ENCODE measurements around the gene WWOX.

WWOX gene

GRCh38 chr16:78096386-78096785 is 3.1 kb upstream of the WWOX start:
- ATAC-seq = no peak
- TF ChIP-seq SNAI2 (CRISPR knock-in tag; IDR thresholded peaks at IDR 0.05) = no peak
- TF ChIP-seq ISL1 (CRISPR knock-in tag; IDR thresholded peaks at IDR 0.05) = no peak
- TF ChIP-seq CREB5 (CRISPR knock-in tag; IDR thresholded peaks at IDR 0.05; ENCODE audit: low read depth) = no peak
- TF ChIP-seq BACH2 (CRISPR knock-in tag; IDR thresholded peaks at IDR 0.05; ENCODE audit: borderline replicate concordance) = no peak
- no peak for TF ChIP-seq POU6F1 (CRISPR knock-in tag; IDR thresholded peaks at IDR 0.05; ENCODE audit: borderline replicate concordance, low read depth)
- TF ChIP-seq ZNF8 (CRISPR knock-in tag; IDR thresholded peaks at IDR 0.05) = no peak
- no peak for TF ChIP-seq ZC3H10 (CRISPR knock-in tag; IDR thresholded peaks at IDR 0.05)
- no peak for TF ChIP-seq CSRNP3 (CRISPR knock-in tag; IDR thresholded peaks at IDR 0.05)
- no peak for TF ChIP-seq RARB (CRISPR knock-in tag; IDR thresholded peaks at IDR 0.05)
- TF ChIP-seq GLIS3 (CRISPR knock-in tag; IDR thresholded peaks at IDR 0.05) = no peak
- TF ChIP-seq ZNF565 (CRISPR knock-in tag; conservative IDR thresholded peaks at IDR 0.05; ENCODE audit: low read depth) = no peak
- no peak for TF ChIP-seq ZFP3 (CRISPR knock-in tag; IDR thresholded peaks at IDR 0.05)
- TF ChIP-seq PPARA (CRISPR knock-in tag; IDR thresholded peaks at IDR 0.05; ENCODE audit: borderline replicate concordance) = no peak
- no peak for TF ChIP-seq ZNF70 (CRISPR knock-in tag; IDR thresholded peaks at IDR 0.05)
- TF ChIP-seq TSHZ2 (CRISPR knock-in tag; IDR thresholded peaks at IDR 0.05) = no peak

GRCh38 chr16:78097548-78097947 is 1.9 kb upstream of the WWOX start:
- TF ChIP-seq TCF4 (CRISPR knock-in tag; IDR thresholded peaks at IDR 0.05; ENCODE audit: borderline replicate concordance) = no peak
- no peak for TF ChIP-seq PPARA (CRISPR knock-in tag; IDR thresholded peaks at IDR 0.05; ENCODE audit: borderline replicate concordance)
- no peak for TF ChIP-seq ARNTL (CRISPR knock-in tag; IDR thresholded peaks at IDR 0.05; ENCODE audit: borderline replicate concordance, low read depth)
- no peak for TF ChIP-seq RARB (CRISPR knock-in tag; IDR thresholded peaks at IDR 0.05)
- TF ChIP-seq POU6F1 (CRISPR knock-in tag; IDR thresholded peaks at IDR 0.05; ENCODE audit: borderline replicate concordance, low read depth) = no peak
- TF ChIP-seq ZNF565 (CRISPR knock-in tag; conservative IDR thresholded peaks at IDR 0.05; ENCODE audit: low read depth) = no peak
- no peak for TF ChIP-seq CSRNP3 (CRISPR knock-in tag; IDR thresholded peaks at IDR 0.05)
- no peak for TF ChIP-seq SNAI2 (CRISPR knock-in tag; IDR thresholded peaks at IDR 0.05)
- TF ChIP-seq PATZ1 (CRISPR knock-in tag; IDR thresholded peaks at IDR 0.05; ENCODE audit: borderline replicate concordance) = no peak
- TF ChIP-seq TSHZ2 (CRISPR knock-in tag; IDR thresholded peaks at IDR 0.05) = no peak
- TF ChIP-seq CSDC2 (CRISPR knock-in tag; IDR thresholded peaks at IDR 0.05) = no peak
- TF ChIP-seq ZNF70 (CRISPR knock-in tag; IDR thresholded peaks at IDR 0.05) = no peak
- TF ChIP-seq BACH2 (CRISPR knock-in tag; IDR thresholded peaks at IDR 0.05; ENCODE audit: borderline replicate concordance) = no peak
- no peak for TF ChIP-seq ISL1 (CRISPR knock-in tag; IDR thresholded peaks at IDR 0.05)
- ATAC-seq = no peak

All from SK-N-SH treated with all-trans-retinoic acid at 6 μM for 48 hours (cell line).